Dermis blood vessel endothelial cell (primary cell): ENCODE measurements around the gene ATP2B3. TPM values are rescaled to one million over a fixed set of nuclear protein-coding genes. Genes with fewer than 3 reads are reported as not detected.

ENCODE experiments used
- DNase-seq: peaks from one replicate; pipeline ENCODE4 v3.0.0; 2010
- total RNA-seq: library from RNA; depleted of rRNA; stranded (reverse); fragments of >200 nt; gene quantifications from 2 replicates; pipeline ENCODE4 v1.2.3, GENCODE V29; 2014

ATP2B3 gene
- total RNA-seq, 1 donor from 2014 or later: not detected

- DNase-seq: no peak
Observed at GRCh38 chrX:153622661-153623309, 105.3 kb downstream of the ATP2B3 start.

GRCh38 chrX:153623310-153624029 is 106.0 kb downstream of the ATP2B3 start:
- no peak for DNase-seq

- DNase-seq: no peak
Observed at GRCh38 chrX:153624196-153625091, 107.0 kb downstream of the ATP2B3 start.

- no peak for DNase-seq
Observed at GRCh38 chrX:153625271-153626024, 108.0 kb downstream of the ATP2B3 start.

- no peak for DNase-seq
Observed at GRCh38 chrX:153626025-153626633, 108.7 kb downstream of the ATP2B3 start.

GRCh38 chrX:153626863-153627674 is 109.6 kb downstream of the ATP2B3 start:
- no peak for DNase-seq

GRCh38 chrX:153627675-153628111 is 110.3 kb downstream of the ATP2B3 start:
- DNase-seq: no peak

GRCh38 chrX:153628129-153628528 is 110.7 kb downstream of the ATP2B3 start:
- DNase-seq: no peak

GRCh38 chrX:153628665-153629064 is 111.2 kb downstream of the ATP2B3 start:
- DNase-seq: no peak

GRCh38 chrX:153631346-153631745 is 113.9 kb downstream of the ATP2B3 start:
- DNase-seq: no peak

- no peak for DNase-seq
Observed at GRCh38 chrX:153631907-153632594, 114.6 kb downstream of the ATP2B3 start.

Other genes with a start within 250 kb of the ATP2B3 start
- gene PNMA6F, start 195.9 kb upstream of the ATP2B3 start, total RNA-seq: not detected in 2 replicates
- gene ZNF275, start 183.5 kb upstream of the ATP2B3 start, total RNA-seq: 5.3 and 7.3 TPM in 2 replicates
- gene PNMA6E, start 116.3 kb upstream of the ATP2B3 start, total RNA-seq: not detected in 2 replicates
- 0.51 and 0.70 TPM in 2 replicates for gene ZFP92, start 106.2 kb upstream of the ATP2B3 start, total RNA-seq
- 0.19 and 4.1 TPM in 2 replicates for gene TREX2, start 71.6 kb upstream of the ATP2B3 start, total RNA-seq
- gene HAUS7, start 47.1 kb upstream of the ATP2B3 start, total RNA-seq: 14.5 and 21.5 TPM in 2 replicates
- gene BGN, start 22.7 kb upstream of the ATP2B3 start, total RNA-seq: 27.4 and 53.9 TPM in 2 replicates
- gene CCNQ, start 81.5 kb downstream of the ATP2B3 start, total RNA-seq: 27.0 and 42.4 TPM in 2 replicates
- 0.05 and 0.17 TPM in 2 replicates for gene DUSP9, start 129.6 kb downstream of the ATP2B3 start, total RNA-seq
- gene PNCK, start 156.2 kb downstream of the ATP2B3 start, total RNA-seq: not detected in 2 replicates
- 3.3 and 4.6 TPM in 2 replicates for gene SLC6A8, start 170.3 kb downstream of the ATP2B3 start, total RNA-seq
- gene BCAP31, start 206.7 kb downstream of the ATP2B3 start, total RNA-seq: 303 and 321 TPM in 2 replicates
- 10.0 and 16.6 TPM in 2 replicates for gene ABCD1, start 207.2 kb downstream of the ATP2B3 start, total RNA-seq
- gene PLXNB3, start 246.6 kb downstream of the ATP2B3 start, total RNA-seq: 5.1 and 14.1 TPM in 2 replicates